ENCODE results near the gene ELFN2.
"Not testable (repeated sequence)": the region's sequence is repeated elsewhere in the genome, so short reads cannot be mapped to it uniquely, and the experiment has no call there.

ELFN2 gene, protein sequence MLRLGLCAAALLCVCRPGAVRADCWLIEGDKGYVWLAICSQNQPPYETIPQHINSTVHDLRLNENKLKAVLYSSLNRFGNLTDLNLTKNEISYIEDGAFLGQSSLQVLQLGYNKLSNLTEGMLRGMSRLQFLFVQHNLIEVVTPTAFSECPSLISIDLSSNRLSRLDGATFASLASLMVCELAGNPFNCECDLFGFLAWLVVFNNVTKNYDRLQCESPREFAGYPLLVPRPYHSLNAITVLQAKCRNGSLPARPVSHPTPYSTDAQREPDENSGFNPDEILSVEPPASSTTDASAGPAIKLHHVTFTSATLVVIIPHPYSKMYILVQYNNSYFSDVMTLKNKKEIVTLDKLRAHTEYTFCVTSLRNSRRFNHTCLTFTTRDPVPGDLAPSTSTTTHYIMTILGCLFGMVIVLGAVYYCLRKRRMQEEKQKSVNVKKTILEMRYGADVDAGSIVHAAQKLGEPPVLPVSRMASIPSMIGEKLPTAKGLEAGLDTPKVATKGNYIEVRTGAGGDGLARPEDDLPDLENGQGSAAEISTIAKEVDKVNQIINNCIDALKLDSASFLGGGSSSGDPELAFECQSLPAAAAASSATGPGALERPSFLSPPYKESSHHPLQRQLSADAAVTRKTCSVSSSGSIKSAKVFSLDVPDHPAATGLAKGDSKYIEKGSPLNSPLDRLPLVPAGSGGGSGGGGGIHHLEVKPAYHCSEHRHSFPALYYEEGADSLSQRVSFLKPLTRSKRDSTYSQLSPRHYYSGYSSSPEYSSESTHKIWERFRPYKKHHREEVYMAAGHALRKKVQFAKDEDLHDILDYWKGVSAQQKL

DNA sequence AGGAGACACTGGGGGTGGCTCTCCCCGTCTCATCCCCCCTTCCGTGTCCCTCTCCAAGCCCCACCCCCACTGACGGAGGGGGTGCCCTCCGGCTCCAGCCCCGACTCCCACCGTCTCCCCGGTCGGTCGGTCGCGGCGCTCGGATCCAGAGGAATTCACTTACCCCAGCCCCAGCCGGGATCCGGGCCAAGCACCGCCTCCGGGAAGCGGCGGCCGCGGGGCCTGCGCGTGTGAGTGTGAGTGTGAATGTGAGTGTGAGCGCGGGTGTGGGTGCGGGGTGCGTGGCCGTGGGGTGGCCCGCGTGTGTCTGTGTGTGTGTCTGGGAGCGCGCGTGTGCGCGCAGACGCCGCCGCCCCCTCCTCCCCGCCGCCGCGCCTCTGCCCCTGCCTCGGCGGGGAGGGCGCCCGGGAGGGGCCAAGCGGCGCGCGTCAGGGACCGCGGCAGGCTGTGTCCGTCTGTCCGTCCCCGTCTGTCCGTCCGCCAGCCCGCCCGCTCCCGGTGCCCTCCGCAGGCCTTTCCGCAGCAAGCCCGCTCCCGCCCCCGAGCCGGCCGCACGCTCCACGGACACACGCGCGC, at the start of gene ELFN2:
Gene ELFN2, minus strand, starts transcription at position 345 of the 576 bp plus-strand sequence. CDS start 51,945 bp downstream, outside the sequence.
- no peak for DNase-seq (ENCODE audit: low read depth in 2 of 2, low spot score in 1 of 2)

DNA sequence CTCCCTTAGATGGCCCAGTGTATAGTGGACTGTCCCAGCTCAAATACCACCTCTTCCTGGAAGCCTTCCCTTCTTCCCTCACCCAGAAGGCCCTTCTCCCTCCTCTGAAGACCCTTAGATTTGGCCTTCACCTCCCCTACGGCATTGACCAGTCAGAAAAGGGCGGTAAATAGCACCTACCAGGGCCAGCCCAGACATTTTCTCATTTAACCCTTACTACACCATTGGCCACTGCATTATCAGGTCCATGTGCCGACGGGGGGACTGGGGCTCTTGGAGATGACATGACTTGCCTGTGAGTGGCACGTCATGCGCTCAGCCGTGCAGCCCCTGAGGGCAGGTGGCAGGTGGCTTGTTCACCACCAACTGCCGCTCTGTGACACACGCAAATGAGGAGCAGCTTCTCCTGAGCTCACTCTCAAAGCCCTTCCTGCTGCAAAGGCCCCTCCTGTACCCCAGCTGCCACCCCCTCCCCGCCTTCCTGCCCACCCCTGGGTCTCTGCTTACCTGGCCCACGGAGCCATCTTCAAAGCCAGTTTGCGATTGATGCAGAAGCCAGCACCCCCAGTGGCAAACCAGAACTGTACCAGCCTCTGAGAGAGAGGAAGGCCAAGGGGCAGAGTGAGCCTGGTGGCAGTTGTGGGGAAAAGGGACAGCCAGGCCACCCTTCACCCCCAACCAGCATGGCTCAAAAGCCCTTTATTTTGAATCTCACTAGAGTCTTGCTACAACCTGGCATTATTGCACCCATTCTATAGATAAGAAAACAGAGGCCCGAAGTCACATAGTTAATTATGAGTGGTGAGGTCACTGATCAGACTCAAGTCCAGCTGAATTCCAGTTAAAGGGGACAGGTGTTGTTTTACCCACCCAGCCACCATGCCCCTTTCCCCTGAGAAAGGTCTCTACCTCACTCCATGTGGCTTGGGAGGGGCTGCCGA, 49.4 kb upstream of the ELFN2 start:
- DNase-seq (ENCODE audit: low read depth in 2 of 2, low spot score in 1 of 2), result no peak

DNA sequence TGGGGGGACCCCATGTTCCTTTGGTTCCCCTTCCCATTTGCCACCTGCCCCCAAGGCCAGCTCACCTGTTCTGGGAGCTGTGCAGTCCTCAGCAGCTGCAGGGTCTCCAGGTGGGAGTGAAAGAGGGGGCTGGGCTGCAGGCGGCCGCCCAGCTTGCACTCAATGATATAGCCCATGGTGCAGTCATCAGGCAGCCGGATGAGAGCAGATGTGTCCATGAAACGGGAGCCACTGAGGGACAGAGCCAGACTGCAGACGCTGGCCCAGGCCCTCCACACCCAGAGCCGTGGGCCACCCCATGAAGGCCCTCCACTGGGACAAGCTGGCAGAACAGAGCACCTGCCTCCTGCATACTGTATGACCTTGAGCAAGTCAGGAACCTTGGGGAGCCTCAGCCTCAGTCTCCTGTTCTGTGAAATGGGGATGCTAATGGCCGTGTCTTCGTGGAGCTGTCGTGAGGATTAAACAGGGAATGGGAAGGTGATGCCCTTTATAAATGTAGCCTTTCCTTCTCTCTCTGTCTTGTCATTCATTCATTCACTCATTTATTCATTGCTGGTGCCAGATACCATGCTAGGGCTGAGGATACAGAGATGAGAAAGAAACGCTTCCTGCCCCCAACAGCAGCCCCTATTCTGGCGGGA, 47.3 kb upstream of the ELFN2 start:
- no peak for DNase-seq (ENCODE audit: low read depth in 2 of 2, low spot score in 1 of 2)

DNA sequence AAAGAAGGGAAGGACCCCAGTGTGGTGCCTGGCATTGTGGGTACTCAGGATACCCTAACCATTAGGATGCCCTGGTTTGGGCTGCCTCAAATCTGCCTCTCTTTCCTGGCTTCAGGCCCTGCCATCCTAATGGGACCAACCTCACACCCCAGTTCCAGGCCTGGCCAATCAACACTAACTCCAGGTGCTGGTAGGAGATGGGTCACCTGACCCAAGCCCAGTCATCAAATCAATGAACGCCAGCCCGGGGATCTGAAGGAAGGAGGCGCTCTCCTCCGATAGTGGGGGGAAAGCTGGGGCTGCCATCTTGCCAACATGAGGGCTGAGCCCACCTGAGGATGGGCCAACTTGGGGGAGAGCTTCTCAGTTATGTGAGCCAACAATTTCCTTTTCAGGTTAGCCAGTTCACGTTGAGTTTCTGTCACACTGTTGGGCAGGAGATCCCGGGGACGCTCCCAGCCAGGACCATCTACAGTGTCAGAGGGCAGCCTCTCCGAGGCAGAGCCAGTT, 46.2 kb upstream of the ELFN2 start:
- no peak for DNase-seq (ENCODE audit: low read depth in 2 of 2, low spot score in 1 of 2)

DNA sequence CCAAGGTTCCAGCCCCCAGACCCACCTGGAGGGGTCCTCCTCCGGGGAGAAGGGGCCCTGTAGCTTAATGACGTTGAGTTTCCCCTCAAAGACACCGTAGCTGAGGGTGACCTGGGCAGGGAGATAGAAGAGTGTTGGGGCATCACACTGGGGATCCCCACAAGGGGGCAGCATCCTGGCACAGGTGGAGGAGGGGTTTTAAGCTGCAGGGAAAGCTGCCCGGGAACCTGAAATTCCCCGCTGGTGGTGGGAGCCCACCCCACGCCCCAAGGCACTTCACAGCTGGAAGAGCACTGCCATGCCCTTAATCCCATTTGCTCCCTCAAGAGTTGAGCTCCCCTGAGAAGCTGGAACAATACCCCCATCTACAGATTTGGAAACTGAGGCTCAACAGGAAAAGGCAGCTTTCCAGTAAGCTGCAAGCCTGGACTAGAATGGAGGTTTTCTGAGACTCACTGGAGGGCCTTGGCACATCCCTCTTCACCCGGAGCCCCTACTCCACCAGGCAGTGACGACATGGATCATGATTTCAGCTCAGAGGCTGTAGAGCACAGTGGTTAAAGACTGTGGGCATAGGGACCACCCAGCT, 45.2 kb upstream of the ELFN2 start:
- DNase-seq (ENCODE audit: low read depth in 2 of 2, low spot score in 1 of 2), result peak in 1 of 2 donors; percentile 18

DNA sequence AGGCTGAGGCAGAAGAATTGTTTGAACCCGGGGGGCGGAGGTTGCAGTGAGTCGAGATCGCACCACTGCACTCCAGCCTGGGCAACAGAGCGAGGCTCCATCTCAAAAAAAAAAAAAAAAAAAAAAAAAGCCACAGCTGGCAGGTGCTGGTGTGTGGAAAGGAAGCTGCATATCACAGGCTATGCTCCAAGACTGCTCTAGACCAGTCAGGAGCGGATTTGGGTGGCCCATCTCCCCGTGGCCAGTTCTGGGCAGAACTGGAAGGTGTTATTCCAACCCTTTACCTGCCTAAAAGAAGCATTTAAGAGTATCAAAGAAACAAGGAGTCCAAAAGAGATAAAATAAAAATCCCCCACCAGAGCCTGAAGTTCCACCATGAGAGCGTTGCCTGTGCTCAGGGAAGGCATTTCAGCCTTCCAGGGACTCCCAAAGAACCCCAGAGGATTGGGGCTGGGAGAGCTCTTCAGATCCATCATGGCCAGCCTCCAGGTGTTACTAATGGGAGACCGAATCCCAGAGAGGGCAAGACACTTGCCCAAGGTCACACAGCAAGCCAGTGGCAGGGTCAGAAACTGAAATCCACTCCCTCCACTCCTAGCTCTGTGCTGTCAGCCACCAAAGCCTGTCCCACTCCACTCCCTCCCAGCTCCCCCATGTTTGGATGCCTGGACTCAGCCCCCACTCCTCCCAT, 44.6 kb upstream of the ELFN2 start:
- no peak for DNase-seq (ENCODE audit: low read depth in 2 of 2, low spot score in 1 of 2)

DNA sequence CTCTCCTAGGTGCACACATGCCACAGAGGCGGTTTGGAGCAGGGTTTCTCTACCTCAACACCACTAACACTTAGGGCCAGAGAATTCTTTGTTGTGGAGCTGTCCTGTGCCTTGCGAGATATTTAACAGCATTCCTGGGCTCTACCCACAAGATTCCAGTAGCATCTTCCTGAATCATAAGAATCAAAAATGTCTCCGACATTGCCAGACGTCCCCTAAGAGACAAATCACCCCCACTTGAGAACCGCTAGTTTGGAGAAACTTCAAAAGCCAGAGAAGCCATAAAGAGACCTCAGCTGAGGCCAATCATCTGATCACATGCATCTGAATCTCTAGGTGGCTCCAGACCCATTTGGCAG, 42.8 kb upstream of the ELFN2 start:
- no peak for DNase-seq (ENCODE audit: low read depth in 2 of 2, low spot score in 1 of 2)

DNA sequence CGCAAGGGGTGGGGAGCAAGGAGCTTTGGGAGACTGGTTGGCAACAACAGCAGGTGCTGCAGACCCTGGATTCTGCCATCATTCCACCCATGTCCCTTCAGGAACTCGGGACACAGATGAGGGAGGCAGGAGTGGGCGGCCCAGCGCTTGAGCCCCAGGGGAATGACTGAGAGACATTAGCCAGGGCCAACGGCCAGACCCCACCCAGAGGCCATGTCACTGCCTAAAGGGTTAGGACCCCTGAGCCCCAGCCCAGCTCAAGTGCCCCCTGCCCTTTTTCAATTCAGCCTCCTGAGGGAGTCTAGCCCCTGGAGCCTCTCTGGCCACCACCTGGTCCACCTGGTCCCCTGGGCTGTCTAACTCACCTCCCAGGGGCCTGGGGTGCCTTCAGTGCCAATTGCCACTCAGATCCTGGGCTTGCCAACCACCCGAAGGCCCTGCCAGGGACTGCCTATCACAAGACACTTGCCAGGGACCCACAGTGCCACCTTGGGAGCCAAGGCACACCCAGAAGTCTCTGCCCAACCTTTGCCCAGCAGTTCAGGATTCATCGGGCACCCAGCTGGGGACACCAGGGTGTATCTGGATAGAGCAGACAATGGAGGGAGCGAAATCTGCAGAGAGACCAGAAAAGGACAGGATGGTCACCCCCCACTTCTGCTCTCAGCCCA, 42.3 kb upstream of the ELFN2 start:
- DNase-seq (ENCODE audit: low read depth in 2 of 2, low spot score in 1 of 2), result no peak

DNA sequence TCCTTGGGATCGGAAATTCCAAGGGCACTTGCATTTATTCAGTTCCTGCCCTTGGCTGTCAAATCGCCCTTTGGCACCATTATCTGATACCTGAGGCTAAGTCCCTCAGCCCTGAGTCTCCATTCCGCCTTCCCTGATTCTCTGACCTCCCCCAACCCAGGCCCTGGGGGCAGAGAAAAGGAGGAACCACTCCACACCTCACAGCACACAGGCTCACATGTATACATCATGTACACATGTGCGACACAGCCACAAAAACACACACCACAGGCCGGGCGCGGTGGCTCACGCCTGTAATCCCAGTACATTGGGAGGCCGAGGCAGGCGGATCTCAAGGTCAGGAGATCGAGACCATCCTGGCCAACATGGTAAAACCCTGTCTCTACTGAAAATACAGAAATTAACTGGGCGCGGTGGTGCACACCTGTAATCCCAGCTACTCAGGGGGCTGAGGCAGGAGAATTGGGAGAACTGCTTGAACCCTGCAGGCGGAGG, 41.0 kb upstream of the ELFN2 start:
- DNase-seq (ENCODE audit: low read depth in 2 of 2, low spot score in 1 of 2), result not testable (repeated sequence)

DNA sequence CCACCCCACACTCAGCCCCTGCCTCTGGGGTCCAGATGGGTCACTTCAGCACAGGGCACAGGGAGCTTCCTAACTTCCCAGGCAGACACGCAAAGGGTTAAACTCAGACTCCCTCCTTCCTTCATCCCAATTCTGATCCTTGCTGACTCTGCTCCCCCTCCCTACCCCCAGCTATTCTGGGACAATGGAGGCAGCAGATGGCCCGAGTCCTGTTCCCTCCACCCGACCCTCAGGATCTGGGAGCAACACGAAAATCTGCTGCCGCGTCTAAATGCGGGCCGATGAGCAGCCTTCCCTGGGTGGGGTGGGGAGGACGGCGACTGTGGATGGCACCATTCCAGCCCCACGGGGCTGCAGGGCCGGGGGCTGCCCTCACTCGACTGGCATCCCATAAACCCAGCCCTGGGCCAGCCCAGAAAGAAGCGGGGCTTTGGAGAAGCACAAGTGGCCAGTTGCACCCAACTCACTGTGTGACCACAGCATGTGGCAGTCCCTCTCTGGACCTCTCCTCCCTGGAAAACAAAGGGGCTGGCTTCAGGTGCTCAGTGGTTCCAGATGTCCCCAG, 40.2 kb upstream of the ELFN2 start:
- DNase-seq (ENCODE audit: low read depth in 2 of 2, low spot score in 1 of 2), result no peak

DNA sequence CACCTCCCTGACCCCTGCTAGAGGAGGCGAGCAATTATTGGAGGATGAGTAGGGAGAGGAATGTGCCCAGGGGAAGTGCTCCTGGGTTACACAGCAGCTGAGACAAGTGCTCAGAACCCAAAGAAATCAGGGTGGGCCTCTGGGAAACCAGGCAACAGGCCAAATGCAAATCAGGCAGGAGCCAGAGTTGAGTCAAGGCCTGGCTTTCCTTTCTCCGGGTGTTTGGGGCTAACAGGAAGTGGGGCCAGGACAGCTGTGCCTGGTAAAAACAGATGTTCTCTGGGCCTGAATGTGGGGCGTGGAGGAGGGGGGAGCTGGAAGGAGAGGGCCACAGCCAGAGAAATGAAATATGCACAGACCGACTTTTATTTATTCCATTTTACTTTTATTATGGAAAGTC, 36.9 kb upstream of the ELFN2 start:
- DNase-seq (ENCODE audit: low read depth in 2 of 2, low spot score in 1 of 2), result no peak

DNA sequence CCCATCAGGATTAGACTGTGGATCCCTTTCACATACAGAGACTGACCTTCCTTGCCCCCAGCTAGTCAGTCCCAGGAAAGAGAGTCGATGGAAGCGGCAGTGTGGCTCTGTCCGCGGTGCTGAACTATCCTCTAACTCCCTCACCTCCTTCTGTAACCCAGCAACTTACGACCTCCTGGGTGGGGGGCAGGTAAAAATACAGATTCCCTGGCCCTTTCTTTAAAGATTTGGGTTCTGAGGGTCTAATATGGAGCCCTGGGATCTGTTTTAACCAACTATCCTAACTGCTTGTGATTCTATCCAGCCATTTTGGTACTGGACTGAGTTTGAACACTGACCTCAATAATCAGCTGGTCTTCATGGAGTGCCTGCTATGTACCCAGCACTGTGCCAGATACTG, 35.7 kb upstream of the ELFN2 start:
- no peak for DNase-seq (ENCODE audit: low read depth in 2 of 2, low spot score in 1 of 2)

DNA sequence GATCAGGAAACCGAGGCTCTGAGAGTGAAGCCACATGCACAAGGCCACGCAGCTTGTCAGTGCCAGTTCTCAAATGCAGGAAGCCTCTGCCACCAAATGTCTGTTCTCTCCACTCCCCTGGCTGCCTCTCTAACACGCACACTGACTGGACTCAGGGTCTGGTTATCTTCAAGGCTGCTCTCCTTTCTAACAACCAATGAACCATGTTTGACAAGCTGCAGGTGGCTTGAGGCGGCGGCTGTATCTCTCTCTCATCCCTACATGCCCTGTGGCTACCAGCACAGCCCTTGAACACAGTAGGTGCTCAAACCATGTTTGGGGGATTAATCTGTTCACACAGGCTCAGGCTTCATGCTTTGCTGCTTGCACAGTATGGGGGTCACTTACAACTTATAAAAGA, 35.2 kb upstream of the ELFN2 start:
- DNase-seq (ENCODE audit: low read depth in 2 of 2, low spot score in 1 of 2), result no peak

DNA sequence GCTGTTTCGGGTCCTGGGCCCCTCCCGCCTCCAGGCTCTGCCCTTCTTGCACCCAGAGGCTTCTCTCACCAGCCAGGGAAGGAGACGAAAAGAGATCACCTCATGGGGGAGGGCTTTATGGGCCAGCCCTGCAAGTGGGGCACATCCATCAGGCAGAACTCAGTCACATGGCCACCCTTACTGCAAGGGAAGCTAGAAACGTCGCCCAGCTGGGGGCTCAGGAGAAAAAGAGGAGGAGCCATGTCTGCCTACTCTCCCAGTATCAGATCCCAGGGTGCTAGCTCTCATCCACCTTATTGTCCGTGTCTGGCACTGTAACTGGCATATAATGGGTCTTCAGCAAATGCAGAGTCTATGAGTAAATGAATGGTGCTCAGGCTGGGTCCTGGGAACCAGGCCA, 34.7 kb upstream of the ELFN2 start:
- DNase-seq (ENCODE audit: low read depth in 2 of 2, low spot score in 1 of 2), result no peak

DNA sequence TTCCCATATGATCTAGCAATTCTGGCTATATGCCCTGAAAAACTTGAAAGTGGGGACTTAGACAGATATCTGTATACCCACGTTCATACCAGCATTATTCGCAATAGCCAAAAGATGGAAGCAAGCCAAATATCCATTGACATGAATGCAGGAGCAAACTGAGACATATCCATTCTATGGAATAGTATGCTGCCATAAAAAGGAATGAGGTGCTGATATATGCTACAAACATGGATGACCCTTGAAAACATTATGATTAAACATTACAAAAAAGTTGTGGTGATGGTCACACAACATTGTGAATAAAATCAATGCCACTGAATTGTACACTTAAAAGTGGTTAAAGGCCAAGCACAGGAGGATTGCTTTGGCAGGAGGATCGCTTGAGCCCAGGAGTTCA, 33.4 kb upstream of the ELFN2 start:
- DNase-seq (ENCODE audit: low read depth in 2 of 2, low spot score in 1 of 2), result no peak

DNA sequence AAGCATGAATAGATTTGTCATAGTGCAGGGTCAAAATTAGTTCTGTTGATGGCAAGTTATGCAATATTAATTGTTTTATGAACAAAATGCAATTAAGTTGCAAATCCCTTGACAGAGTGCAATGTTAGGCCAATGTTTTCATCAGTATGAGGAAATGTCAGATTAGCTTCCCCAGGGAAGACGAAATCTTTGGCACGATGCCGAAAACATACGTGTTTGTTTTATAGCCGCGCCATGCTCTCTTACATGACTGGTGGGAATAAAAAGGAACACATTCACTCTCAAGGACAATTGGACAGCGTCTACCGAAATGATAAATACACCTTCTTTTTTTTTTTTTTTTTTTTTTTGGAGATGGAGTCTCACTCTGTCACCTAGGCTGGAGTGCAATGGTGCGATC, 31.9 kb upstream of the ELFN2 start:
- no peak for DNase-seq (ENCODE audit: low read depth in 2 of 2, low spot score in 1 of 2)

DNA sequence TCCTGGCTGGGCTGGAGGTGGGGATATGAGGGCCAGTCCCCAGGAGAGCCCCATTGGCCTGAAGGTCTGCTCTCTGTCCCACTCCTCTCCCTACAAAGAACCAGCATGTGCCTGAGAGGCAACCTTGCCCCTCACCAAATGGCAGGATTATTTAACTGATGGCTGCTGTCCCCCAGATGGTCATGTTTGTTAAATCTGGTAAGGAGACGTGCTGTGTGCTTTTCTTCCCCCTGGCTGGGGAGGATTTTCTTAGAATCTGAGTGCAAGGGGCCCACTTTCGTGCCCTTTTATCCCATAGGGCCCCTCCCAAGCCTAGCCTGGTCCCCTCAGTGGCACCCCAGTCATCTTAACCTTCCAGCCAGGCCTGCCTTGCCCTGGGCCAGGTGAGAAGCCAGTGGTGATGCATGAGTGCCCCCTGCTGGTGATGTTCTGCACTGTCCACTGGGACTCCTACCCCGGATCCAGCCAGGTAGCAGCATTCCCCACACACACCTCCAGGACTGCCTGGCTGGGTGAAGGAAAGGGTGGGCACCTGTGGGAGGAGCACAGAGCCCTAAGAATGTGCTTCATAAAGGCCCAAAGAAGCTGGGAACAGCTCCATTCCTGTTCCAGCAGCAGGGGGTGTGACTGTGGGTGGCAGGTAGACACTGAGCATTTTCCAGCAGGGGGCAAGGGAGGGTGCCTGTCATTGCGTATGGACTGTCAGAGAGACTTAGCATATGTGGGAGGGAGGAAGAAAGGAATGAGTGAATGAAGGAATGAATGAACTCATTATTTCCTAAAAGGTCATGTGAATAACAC, 30.0 kb upstream of the ELFN2 start:
- DNase-seq (ENCODE audit: low read depth in 2 of 2, low spot score in 1 of 2), result peak; percentile 56 to 80

Data from stimulated activated CD8-positive, alpha-beta memory T cell treated with anti-CD3 and anti-CD28 coated beads, Interleukin-4, amount 100 ng/mL, for 4 hours (primary cell).